NCI-H2081 treated with DMSO at 0.1 percent for 48 hours (cell line): ENCODE measurements around the gene PNPT1.
"Not testable (repeated sequence)": the region's sequence is repeated elsewhere in the genome, so short reads cannot be mapped to it uniquely, and the experiment has no call there.

Source experiments
- DNase-seq: peaks from one replicate; lab custom pipeline; 2025; lab: John Stamatoyannopoulos, UW

The PNPT1 gene

DNA sequence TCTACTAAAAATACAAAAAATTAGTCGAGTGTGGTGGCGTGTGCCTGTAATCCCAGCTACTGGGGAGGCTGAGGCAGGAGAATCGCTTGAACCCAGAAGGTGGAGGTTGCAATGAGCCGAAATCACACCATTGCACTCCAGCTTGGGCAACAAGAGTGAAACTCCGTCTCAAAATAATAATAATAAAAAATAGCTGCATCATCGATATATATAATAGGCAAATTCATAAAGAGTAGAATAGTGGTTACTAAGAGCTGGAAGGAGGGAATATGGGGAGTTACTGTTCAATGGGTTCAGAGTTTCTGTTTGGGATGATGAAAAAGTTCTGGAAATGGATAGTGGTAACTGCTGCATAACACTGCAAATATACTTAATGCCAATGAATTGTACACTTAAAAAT is 96.8 kb downstream of the PNPT1 start:
- not testable (repeated sequence) for DNase-seq

DNA sequence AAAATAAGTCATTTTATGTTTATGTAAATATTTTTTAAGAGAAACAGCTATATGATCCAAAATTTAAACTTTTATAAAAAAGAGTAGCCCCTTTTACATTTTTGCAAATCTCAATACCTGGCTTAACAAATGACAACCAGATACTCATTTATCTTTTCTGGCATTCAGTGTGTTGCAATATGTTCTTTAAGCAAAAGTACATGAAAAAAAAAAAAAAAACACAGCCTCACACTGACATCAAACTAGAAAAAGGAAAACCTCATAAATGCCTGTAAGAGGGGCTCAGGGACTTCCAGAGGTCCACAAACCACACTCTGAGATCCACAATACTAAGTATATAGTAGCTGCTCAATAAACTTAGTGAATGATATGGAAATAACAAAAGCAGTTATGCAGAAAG is 98.1 kb downstream of the PNPT1 start:
- no peak for DNase-seq

DNA sequence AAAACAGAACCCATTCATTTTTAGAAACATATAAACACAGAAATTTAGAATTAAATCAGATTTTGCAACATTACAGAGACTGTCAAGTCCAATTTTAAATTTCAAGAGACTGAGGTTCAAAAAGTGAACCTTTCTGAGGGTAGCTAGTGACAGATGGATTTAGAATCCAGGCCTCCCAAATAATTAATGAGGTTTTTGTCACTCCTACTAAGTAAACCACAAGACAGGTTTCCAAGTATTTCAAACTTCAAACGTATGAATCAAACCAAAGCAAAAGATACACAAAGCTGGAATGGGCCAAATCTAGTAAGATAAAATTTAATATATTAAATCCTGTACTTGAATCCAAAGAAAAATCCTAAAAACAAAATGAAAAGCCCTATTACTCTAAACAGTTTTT is 101.5 kb downstream of the PNPT1 start:
- DNase-seq = no peak

DNA sequence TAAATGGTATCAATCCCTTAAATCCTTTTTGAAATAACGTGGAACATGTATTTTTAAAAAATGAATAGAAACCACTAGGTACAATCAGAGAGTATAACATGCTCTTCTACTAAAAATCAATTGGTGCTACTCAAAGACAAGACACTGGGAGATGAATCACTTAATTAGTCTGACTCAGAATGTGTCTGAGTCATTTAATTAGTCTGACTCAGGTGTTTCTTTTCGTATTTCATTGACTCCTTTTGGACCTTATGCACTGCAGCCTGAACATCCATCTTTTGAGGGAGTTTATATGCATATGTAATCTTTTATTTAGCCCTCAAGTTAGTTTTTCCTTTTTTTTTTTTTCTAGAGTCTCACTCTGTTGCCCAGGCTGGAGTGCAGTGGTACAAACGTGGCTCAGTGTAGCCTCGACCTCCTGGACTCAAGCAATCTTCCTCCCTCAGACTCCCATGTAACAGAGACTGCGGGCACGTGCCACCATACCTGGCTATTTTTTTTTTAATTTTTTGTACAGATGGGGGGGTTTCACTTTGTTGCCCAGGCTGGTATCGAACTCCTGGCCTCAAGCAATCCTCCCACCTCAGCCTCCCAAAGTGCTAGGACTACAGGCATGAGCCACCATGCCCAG is 102.7 kb downstream of the PNPT1 start:
- no peak for DNase-seq

GRCh38 chr2:55585451-55586080 is 108.1 kb downstream of the PNPT1 start:
- no peak for DNase-seq
